HEK293T (cell line): ENCODE measurements around the gene TMCO4.

Experiments
- BHLHE40 ChIP-seq: fragments of 450-650 bp; IDR thresholded peaks from 2 replicates; pipeline ENCODE4 v1.6.1; 2016; ENCODE audit warnings: mild to moderate bottlenecking, moderate library complexity, borderline replicate concordance
- CTBP1 ChIP-seq: fragments of 450-650 bp; IDR thresholded peaks from 2 replicates; pipeline ENCODE4 v1.6.1; 2016; ENCODE audit warnings: borderline replicate concordance
- ELF4 ChIP-seq: fragments of 450-650 bp; IDR thresholded peaks from 2 replicates; pipeline ENCODE4 v1.6.1; 2017; ENCODE audit warnings: antibody characterized with exemption
- FOXA1 ChIP-seq: fragments of 450-650 bp; IDR thresholded peaks from 2 replicates; pipeline ENCODE4 v1.6.1; 2016; ENCODE audit warnings: mild to moderate bottlenecking
- FOXK2 ChIP-seq: fragments of 450-650 bp; IDR thresholded peaks from 2 replicates; pipeline ENCODE4 v1.6.1; 2016; ENCODE audit warnings: mild to moderate bottlenecking
- HDGF ChIP-seq: fragments of 450-650 bp; IDR thresholded peaks from 2 replicates; pipeline ENCODE4 v1.6.1; 2017; ENCODE audit warnings: antibody characterized with exemption, borderline replicate concordance
- NFRKB ChIP-seq: fragments of 450-650 bp; IDR thresholded peaks from 2 replicates; pipeline ENCODE4 v1.6.1; 2016; ENCODE audit warnings: mild to moderate bottlenecking, moderate library complexity
- PKNOX1 ChIP-seq: fragments of 450-650 bp; IDR thresholded peaks from 2 replicates; pipeline ENCODE4 v1.6.1; 2016
- SP1 ChIP-seq: fragments of 450-650 bp; IDR thresholded peaks from 2 replicates; pipeline ENCODE4 v1.6.1; 2017
- SUZ12 ChIP-seq: fragments of 450-650 bp; IDR thresholded peaks from 2 replicates; pipeline ENCODE4 v1.6.1; 2016; ENCODE audit warnings: mild to moderate bottlenecking
- TARDBP ChIP-seq: fragments of 450-650 bp; IDR thresholded peaks from 2 replicates; pipeline ENCODE4 v1.6.1; 2016
- ZNF384 ChIP-seq: fragments of 450-650 bp; IDR thresholded peaks from 2 replicates; pipeline ENCODE4 v1.6.1; 2016

GRCh38 chr1:19734056-19734455 is 65.7 kb downstream of the TMCO4 start:
- no peak for TF ChIP-seq BHLHE40
- no peak for TF ChIP-seq NFRKB
- TF ChIP-seq SUZ12: no peak
- TF ChIP-seq FOXK2: no peak
- no peak for TF ChIP-seq HDGF
- TF ChIP-seq SP1: no peak
- TF ChIP-seq PKNOX1: no peak
- TF ChIP-seq ELF4: no peak
- no peak for TF ChIP-seq FOXA1
- TF ChIP-seq ZNF384: no peak
- TF ChIP-seq TARDBP: no peak
- TF ChIP-seq CTBP1: no peak
